Medulla oblongata (tissue), 1 donor: Measurements from ENCODE around the gene SLFN13.
A peak's percentile ranks its signal among the peaks of the same experiment; 100 is the strongest.
"Not testable (repeated sequence)": the region's sequence is repeated elsewhere in the genome, so short reads cannot be mapped to it uniquely, and the experiment has no call there.

Experiments
- DNase-seq: peaks from one replicate; pipeline ENCODE4 v3.0.0-alpha.2; 2015; ENCODE audit errors: extremely low spot score

SLFN13 gene, protein sequence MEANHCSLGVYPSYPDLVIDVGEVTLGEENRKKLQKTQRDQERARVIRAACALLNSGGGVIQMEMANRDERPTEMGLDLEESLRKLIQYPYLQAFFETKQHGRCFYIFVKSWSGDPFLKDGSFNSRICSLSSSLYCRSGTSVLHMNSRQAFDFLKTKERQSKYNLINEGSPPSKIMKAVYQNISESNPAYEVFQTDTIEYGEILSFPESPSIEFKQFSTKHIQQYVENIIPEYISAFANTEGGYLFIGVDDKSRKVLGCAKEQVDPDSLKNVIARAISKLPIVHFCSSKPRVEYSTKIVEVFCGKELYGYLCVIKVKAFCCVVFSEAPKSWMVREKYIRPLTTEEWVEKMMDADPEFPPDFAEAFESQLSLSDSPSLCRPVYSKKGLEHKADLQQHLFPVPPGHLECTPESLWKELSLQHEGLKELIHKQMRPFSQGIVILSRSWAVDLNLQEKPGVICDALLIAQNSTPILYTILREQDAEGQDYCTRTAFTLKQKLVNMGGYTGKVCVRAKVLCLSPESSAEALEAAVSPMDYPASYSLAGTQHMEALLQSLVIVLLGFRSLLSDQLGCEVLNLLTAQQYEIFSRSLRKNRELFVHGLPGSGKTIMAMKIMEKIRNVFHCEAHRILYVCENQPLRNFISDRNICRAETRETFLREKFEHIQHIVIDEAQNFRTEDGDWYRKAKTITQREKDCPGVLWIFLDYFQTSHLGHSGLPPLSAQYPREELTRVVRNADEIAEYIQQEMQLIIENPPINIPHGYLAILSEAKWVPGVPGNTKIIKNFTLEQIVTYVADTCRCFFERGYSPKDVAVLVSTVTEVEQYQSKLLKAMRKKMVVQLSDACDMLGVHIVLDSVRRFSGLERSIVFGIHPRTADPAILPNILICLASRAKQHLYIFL

DNA sequence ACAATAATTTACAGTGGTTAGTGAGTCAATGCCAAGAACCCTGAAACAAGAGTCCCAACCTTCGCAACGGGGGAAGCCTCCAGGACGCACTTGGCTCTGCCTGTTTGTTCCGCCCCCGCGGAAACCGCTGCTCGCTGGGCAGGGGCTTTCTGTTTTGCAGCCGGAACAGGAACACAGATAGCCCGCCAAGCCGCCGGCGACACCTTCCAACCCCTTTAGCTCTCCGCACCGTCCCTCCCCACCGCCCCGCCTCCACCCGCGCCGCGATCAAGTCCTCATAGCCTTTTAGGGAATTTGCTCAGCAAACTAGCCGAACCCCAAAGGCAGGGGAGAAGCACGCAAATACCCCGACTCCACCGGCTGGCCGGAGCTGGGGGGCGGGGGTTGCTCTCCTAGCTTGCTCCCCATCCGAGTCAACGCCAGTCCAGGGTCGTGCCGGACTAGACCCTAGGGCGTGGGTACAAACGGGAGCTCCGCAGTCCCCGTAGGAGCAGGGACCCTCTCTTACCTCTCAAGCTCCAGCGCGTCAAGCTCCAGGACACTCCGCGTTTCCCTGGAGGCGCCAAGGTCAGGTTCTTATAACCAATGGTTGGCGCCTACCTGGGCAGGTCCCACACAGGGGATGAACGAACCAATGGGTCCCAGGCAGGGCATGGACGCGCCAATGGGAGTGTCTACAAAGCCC, at the start of gene SLFN13:
SLFN13 (minus strand) TSS at position 553 of the 685 bp plus-strand sequence. CDS start 3,086 bp downstream, outside the sequence.
- DNase-seq: peak; percentile 35

DNA sequence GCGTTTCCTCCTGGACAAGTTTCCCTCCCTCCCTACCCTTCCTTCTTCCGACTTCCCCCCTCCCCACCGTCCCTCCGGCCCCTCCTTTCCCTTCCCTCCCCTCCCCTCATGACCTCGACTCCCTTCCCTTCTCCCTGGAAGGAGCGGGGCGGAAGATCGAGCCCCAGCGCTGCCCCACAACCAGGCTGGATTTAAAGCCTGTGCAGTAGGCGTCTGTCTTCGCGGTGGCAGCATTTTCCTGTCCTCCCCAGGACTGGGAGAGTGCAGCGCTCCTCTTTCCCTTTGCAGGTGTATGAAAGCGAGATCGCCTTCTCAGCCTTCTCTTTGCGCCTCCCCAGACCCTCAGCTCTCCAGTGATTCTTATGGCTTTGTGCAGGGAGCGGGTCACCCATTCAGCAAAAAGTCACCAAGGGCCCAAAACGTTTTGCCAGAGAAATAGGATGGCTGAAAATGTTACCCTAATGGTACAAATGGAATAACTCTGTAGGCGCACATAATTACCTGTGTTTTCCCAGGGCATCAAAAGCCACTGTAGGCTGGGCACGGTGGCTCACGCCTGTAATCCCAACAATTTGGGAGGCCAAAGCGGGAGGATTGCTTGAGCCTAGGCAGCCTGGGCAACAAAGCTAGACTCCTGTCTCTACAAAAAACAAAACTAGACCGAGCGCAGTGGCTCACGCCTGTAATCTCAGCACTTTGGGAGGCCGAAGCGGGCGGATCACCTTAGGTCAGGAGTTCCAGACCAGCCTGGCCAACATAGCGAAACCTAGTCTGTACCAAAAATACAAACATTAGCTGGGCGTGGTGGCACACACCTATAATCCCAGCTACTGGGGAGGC, 48.1 kb upstream of the SLFN13 start:
- DNase-seq: no peak

DNA sequence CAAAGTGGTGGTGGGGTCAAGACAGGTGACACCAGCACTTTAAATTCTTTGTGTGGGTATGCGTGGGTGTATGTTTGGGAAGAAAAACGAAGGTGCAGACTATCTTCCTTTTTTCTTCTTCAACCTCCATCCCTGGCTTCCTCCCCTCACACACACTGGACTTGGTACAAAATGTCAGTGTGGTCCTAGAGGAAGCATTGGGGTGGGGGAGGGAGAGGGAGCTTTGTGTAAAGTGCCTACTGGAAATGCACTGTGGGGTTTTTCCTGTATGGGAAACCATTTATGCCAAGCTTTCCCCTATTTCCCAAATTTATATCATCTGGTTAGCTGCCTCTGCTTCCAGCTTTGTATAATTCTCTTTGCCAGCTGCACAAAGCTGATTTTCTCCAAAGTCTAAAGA, 44.5 kb upstream of the SLFN13 start:
- no peak for DNase-seq

DNA sequence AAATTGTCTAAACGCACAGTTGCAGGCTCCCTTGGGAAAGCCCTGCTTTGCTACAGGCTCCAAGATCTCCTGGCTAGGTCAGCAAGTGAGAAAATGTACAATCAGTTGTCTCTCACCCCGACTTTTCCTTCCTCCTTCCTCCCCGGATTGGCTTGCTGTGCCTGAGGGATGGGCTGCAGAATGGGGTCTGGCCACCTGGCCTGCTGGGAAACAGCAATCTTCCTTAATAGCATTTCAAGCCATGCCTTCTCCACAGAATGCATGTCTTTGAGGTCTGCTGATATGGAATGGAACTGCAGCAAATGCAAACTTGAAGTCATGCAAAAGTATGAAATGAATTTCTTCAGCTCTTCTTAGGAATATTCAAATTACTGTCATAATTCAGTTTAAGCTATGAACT, 42.9 kb upstream of the SLFN13 start:
- DNase-seq: no peak

DNA sequence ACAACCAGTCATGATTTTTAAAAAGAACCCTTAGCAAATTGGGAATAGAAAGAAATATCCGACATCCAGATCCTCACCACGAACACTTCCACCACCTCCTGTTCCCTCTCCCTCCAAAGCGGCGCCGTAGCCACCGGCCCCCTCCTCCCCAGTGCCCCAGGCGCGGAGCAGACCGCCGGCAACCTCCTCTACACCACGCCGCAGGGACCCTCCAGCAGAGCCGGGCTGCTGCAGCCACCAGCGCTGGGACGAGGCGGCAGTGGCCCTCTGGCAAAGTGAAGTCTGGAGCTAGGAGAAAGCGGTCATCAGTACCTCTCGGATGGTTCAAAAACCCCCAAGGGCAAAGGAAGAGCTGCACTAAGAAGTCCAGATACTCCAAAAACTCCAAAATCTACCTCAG, 41.4 kb upstream of the SLFN13 start:
- no peak for DNase-seq

DNA sequence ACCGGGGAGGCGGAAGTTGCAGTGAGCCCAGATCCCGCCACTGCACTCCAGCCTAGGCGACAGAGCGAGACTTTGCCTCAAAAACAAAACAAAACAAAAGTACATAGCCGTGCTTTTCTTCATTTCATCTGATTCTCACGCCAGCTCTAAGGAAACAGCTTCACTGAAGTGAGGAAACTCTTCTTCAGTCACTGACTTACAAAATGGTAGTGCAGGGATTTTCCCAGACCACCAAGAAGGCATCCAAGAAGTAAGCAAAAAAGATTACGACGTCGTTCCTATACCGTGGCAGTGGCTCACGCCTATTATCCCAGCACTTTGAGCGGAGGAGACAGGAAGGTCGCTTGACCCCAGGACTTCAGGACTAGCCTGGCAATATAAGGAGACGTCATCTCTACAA, 40.4 kb upstream of the SLFN13 start:
- no peak for DNase-seq

DNA sequence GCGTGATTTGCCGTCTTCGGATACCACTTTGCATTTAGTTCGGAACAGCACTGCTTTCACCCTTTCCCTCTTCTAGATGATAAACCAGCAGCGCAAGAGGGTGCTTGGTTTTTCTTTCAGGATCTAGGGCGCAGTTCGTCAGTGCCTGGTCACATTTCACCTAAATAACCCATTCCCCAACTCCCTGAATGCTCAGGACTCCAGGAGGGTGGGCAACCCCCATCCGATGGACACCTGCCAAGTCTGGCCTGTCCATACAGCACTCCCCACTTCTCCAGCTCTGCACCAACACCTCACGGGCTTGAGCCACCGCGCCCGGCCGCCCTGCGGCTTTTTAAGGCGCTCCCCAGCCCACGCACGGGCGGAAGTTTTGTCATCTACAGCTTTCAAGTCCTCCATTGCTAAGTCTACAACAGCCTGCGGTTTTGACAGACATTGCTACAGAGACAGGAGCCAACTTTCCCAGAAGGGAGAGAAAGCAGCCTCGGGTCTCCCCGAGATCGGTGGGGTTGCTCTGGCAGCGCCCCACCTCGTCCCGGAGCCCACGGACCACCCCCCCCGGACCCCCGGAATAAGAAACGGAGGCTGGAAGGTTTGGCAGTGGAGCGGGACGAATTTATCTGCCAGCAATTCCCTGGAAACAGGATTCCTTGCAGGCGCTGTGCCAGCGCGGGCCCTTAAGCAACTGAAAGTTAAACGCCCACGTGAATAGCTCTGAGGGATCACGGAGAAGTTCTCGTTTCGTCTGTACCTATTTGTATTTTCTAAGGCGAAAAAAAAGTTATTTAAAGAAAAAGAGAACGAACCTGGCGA, 38.6 kb upstream of the SLFN13 start:
- DNase-seq: peak; percentile 5

DNA sequence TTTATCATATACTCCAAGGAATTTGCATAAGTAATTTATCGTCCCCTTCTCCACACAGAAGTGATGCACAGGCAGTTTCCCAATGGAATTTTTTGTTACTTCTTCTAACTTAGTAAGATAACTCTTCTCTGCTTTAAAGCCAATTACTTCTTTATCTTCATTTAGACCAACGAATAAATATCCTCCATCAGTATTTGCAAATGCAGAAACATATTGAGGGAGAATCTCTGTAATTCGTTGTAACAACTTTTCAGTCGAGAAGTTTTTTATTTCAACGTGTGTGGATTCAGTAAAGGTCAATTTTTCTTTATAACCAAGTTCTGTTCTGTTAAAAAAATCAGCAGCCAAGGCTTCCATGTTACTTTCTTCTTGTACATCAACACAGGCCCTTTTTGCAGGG, 30.7 kb upstream of the SLFN13 start:
- no peak for DNase-seq

DNA sequence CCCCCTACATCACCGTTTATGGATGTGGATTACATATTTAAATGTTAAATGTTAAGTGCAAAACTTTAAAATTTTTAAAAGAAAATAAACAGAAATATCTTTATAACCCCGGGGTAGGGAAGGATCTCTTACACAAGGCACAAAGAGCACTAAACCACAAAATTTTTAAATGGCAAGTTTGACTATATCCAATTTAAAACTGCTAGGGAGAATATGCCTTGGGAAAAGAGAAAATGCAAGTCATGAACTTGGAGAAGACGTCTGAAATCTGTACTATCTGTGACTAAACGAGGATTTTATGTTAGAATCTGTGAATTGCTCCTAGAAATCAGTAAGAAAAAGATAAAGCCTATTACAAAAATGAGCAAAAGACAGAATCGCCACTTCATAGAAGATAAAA, 28.7 kb upstream of the SLFN13 start:
- no peak for DNase-seq

DNA sequence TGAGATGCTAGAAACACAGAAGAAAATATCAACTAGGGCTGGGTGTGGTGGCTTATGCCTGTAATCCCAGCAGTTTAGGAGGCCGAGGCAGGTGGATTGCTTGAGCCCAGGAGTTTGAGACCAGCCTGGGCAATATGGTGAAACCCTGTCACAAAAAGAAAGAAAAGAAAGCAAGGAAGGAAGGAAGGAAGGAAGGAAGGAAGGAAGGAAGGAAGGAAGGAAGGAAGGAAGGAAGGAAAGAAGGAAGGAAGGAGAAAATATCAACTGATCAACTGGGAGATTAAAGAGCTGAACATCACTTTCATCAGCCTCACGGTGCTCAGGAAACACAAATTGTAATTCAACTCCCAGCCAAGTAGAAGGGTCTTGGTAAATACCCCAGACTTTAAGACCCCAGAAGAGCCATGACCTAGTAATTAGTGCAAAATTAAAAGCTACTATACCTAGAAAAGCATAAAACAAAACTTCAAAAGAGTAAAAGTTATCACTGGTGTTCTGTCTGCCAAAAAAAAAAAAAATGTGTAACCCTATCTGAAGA, 27.8 kb upstream of the SLFN13 start:
- DNase-seq: no peak

DNA sequence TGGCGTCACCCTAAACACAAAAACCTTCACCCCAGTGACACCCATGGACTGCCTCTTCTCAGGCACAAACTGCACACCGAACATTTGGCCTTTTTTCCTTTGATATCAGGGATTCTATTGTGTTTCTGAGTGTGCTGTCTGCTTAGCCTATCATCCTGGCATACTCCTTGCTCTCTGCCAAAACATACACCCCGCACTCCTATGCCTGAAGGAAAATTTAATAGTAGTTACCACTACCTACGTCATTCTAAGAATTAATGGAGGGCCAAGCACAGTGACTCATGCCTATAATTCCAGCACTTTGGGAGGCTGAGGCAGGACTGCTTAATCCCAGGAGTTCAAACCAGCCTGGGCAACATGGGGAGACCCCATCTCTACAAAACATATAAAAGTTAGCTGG, 19.9 kb upstream of the SLFN13 start:
- no peak for DNase-seq

DNA sequence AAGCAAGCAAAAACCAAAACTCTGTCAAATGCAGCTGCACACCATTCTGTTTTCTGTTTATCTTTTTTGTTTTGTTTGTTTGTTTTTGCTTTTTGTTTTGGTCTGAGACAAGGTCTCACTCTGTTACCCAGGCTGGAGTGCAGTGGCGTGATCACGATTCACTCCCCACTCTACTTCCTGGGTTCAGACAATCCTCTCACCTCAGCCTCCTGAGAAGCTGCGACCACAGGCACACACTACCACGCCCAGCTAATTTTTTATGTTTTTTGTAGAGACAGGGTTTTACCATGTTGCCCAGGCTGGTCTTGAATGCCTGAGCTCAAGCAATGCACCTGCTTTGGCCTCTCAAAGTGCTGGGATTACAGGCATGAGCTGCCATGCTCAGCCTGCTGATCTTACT, 19.3 kb upstream of the SLFN13 start:
- no peak for DNase-seq

DNA sequence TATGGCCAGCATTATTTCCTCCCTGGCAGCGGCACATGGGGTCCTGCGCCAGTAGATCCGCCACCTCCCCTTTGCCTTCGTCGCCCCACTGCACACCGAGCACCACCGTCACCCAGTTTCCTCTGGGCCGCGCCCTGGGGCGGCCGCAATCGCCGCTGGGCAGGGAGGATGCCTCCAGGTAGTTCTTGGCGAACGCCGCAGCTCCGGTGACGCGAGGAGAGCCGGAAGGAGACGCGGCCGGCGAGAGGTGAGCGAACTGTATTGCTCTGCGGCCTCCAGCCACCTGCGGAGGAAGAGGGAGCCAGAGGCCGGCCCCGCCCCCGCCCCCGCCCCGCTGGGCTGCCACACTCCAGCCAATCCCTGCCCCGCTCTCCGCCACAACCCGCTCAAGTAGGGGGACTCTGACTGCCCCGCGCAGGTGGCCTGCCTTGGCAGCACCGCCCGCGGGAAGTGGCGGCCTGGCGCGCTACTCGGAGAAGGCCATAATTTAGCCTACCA, 11.8 kb upstream of the SLFN13 start:
- DNase-seq: no peak

DNA sequence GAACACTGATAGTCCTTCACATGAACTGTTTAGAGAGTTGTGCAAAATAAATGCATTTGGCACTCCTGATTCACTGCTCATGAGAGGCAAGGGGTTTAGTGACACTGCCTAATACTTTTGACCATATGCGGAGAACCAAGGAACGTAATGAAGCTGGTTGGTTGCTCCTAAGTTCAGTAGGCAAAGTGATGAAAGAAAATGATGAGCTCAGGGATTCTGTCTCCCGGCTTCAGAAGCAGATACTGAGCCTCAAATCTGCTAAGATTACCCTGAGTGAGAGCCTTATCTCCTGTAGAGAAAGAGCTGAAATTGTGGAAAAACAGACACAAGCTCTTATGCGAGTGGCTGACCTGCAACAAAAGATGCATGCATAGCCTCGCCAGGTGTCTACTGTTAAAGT, 5.5 kb upstream of the SLFN13 start:
- DNase-seq: not testable (repeated sequence)

DNA sequence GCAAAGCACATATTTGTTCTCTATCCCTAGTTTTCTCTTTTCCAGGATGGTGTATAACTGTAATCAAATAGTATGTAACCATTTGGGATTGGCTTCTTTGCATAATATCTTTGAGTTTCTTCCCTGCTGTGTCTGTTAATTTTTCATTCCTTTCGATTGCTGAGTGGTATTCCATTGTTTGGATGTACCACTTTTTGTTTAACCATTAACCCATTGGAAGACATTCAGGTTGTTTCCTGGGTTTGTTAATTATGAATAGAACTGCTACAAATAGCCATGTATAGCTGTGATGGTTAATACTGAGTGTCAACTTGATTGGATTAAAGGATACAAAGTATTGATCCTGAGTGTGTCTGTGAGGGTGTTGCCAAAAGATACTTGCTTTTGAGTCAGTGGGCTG, 4.6 kb upstream of the SLFN13 start:
- no peak for DNase-seq

DNA sequence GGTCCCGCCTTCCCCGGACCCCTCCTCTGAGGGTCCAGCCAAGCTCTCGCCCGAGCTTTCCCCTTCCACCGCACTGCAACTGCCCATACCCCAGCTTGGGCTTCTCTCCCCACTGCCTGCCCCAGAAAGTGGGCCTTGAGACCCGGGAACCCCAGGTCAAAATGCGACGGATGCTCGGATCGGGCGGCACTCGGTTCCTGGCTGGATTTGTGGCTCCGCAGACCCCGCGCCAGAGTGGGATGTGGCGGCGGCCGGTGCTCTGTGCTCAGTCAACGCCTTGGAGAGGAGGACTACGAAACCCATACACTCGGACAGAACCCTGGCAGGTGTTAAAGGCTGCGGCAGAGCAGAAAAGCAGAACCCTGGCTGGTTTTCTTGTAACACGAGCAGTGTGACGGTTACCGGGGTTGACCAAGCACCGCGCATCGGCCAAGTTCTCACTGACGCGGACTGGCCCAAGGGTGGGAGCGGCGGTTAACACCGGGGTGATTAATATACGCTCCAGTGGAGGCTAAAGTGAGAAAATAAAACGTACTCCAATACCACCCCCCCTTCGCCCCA, 885 bp upstream of the SLFN13 start:
- no peak for DNase-seq

DNA sequence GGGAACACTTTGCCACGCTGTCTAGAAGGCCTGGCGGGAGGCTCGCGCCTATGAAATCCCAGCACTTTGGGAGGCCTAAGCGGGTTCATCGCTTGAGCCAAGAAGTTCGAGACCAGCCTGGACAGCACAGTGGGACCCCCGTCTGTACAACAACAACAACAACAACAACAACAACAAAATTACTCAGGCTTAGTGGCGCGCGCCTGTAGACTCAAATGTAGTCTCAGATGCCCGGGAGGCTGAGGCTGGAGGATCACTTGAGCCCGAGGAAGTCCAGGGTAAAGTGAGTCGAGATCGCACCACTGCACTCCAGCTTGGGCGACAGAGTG, 297 bp upstream of the SLFN13 start:
- no peak for DNase-seq

DNA sequence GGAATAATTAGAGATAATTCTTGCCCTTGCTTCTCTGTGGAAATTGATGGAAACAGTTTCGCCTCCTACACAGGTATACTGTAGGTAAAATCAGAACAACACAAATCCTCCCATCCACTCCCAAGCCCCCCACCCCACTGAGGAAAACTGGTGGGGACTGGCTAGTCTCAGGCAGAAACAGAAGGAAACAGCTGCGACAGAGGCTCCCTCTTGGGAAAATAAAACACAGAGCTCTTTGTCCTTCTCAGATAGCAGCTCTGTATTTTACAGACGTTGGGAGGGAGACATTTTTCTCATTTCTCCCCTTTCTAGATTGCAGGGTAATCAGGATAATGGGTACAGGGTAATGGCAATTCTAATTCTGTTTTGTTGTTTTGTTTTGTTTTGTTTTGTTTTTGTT, 1.1 kb downstream of the SLFN13 start:
- peak; percentile 35 for DNase-seq

DNA sequence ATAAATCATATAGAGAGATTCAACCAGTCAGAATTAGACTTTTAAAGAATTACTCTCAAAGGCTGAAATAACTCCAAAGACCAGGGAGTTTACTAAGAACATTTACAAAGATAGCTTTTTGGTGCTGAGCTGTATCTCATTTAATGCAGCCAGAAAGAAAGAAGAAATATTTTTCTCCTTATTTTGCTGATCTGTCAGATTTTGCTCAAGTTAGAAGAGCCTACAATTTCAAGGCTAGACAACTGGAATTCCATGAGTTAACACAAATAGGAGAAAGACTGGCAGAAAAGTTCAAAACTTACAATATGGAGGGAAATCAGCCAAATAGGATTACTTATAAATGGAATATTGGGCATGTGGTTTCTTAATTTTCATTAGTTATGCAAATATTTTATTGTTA, 10.1 kb downstream of the SLFN13 start:
- no peak for DNase-seq
